Stimulated activated naive CD8-positive, alpha-beta T cell treated with anti-CD3 and anti-CD28 coated beads, Interleukin-15, Interleukin-2, amounts not matched to agents 100 ng/mL and 50 ng/mL, for 24 hours (primary cell): ENCODE measurements around the gene KIAA1217.

ENCODE experiments used
- H3K27ac Mint-ChIP-seq: one replicate; pipeline ENCODE4 v1.8.0; 2021; ENCODE audit warnings: mild to moderate bottlenecking, mixed read lengths
- H3K27me3 Mint-ChIP-seq: one replicate; pipeline ENCODE4 v1.8.0; 2021; ENCODE audit warnings: mixed read lengths
- H3K36me3 Mint-ChIP-seq: one replicate; pipeline ENCODE4 v1.8.0; 2021; ENCODE audit warnings: low read depth, mixed read lengths
- H3K4me1 Mint-ChIP-seq: one replicate; pipeline ENCODE4 v1.8.0; 2021; ENCODE audit warnings: low read depth, mixed read lengths
- H3K4me3 Mint-ChIP-seq: one replicate; pipeline ENCODE4 v1.8.0; 2021; ENCODE audit warnings: mild to moderate bottlenecking, mixed read lengths
- H3K9me3 Mint-ChIP-seq: one replicate; pipeline ENCODE4 v1.8.0; 2021; ENCODE audit warnings: mixed read lengths

KIAA1217 gene

DNA sequence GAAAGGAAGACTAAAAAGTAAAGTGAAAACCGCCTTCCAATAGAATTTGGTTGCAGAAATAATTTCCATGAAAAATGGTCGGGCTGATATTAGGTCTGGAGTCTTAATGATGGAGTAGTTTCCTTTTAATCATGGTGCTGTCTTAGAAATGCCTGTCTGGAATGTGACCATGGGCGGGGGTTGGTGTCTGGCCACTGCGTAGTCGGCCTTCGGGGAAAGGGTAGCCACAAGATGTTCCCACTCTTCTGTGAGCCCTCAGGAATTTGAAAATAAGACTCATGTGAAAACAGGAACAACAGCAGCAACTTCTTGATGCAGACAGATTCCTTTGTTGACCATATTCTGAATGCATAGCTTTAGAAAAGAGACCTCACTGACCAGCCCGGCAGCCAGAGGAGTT lies 176.8 kb downstream of the KIAA1217 start:
- no peaks in the 10 kb centered on the region for H3K9me3 Mint-ChIP-seq
- H3K36me3 Mint-ChIP-seq: no peaks in the 10 kb centered on the region
- no peak overlapping the region for H3K4me3 Mint-ChIP-seq

DNA sequence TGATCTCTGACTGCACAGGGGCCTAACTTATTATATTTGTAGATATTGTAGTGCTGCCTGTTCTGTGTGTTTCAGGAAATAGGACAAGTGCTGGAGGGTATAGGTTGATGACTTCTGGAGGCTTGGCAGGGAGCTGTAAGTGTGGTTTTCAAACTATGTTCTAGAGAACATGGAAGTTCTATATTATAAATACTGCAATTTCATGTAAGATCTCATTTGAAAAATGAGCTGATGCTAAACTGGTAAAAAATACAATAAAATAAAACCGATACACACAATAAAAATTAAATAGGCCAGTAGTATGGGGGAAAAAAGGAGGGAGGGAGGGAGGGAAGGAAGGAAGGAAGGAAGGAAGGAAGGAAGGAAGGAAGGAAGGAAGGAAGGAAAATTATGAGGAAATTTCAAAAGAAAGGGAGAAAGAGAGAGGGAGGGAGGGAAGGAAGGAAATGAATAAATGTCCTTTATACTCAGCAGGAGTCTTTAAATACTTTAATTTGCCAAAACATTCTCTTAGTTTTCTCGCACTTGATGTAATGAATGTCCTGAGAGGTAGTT lies 181.3 kb downstream of the KIAA1217 start:
- Mint-ChIP-seq H3K4me1 (no peaks in the 10 kb centered on the region), H3K9me3 (no peaks in the 10 kb centered on the region), H3K27ac (no peak overlapping the region), H3K36me3 (no peaks in the 10 kb centered on the region), H3K4me3 (no peak overlapping the region), H3K27me3 (peaks cover 10% of the 10 kb centered on the region)

More for the DNA sequence above, 176.8 kb downstream of the KIAA1217 start:
- H3K27me3 Mint-ChIP-seq: peaks cover 14% of the 10 kb centered on the region
- no peak overlapping the region for H3K27ac Mint-ChIP-seq
- peaks cover 14% of the 10 kb centered on the region for H3K4me1 Mint-ChIP-seq

DNA sequence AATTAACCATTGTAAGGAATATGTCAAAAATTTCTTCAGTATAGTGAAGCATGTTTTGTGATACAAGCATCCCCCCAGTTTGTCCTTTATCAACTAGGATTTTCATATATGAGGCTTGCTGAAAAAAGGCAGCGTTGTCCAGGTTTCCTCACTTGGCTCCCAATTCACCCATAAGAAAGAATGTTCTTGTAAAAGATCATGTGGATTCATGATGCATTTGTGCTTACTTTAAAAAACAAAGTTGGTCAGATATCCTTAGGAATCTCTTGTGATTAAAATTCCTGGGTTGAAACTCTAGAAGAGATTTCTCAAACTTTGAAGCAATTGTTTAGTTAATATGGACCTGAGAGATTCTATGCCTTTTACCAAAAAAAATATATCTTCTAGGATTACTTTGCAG lies 181.8 kb downstream of the KIAA1217 start:
- no peaks in the 10 kb centered on the region for H3K36me3 Mint-ChIP-seq
- H3K4me3 Mint-ChIP-seq: no peak overlapping the region
- peaks cover 6% of the 10 kb centered on the region for H3K27me3 Mint-ChIP-seq
- no peaks in the 10 kb centered on the region for H3K4me1 Mint-ChIP-seq
- H3K9me3 Mint-ChIP-seq: no peaks in the 10 kb centered on the region
- H3K27ac Mint-ChIP-seq: no peak overlapping the region

DNA sequence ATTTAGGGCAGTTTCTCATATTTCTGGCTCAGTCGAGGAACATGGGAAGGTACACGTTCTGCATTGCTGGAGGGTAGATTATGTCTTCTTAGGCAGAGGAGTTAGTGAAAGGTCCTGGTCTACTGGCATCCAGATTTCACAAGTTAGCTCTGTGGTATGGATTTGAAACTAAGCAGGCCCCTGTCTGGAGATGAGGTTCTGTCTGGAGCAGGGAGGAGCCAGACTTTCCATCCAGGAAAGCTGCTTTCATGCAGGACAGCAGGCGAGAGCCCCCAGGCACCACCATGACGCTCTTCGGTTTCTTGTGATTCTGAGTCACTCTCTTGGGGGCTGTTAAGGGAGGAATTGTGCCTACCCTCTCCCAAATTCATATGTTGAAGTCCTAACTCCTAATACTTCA lies 184.3 kb downstream of the KIAA1217 start:
- no peaks in the 10 kb centered on the region for H3K4me1 Mint-ChIP-seq
- H3K27ac Mint-ChIP-seq: no peak overlapping the region
- H3K27me3 Mint-ChIP-seq: peaks cover 10% of the 10 kb centered on the region
- H3K36me3 Mint-ChIP-seq: no peaks in the 10 kb centered on the region
- H3K9me3 Mint-ChIP-seq: peaks cover 4% of the 10 kb centered on the region
- no peak overlapping the region for H3K4me3 Mint-ChIP-seq

DNA sequence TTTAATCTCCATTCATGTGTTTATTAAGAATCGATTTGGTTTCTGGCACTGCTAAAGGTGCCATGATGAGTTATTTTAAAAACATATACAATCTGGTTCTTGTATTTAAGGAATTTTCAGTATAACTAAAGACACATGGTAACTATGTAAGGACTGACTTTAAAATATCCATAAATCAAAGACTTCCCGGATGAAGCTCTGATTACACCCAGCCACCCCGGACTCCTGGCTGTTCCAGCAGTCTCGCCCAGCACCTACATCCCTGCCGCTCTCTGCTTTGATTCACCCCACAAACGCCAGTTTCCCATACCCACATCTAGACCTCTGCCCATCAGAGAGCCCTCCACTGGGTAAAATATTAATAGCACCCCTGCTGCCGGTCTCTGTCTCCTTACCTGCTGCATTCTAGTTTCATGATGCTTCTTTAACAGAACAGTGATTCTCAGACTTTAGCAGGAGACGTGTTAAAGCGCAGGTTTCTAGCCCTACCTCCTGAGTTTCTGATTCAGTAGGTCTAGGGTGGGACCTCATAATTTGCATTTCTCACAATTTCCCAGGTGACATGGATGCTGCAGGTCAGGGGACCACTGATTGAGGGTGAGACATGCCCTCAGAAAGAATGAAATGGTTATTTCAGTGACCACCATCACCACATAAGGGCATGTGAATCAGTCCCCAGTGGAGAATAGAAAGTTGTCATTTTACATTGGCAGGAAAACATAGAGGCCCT lies 185.7 kb downstream of the KIAA1217 start:
- no peaks in the 10 kb centered on the region for H3K4me1 Mint-ChIP-seq
- H3K36me3 Mint-ChIP-seq: no peaks in the 10 kb centered on the region
- peaks cover 10% of the 10 kb centered on the region for H3K27me3 Mint-ChIP-seq
- H3K27ac Mint-ChIP-seq: no peak overlapping the region
- peaks cover 4% of the 10 kb centered on the region for H3K9me3 Mint-ChIP-seq
- no peak overlapping the region for H3K4me3 Mint-ChIP-seq

DNA sequence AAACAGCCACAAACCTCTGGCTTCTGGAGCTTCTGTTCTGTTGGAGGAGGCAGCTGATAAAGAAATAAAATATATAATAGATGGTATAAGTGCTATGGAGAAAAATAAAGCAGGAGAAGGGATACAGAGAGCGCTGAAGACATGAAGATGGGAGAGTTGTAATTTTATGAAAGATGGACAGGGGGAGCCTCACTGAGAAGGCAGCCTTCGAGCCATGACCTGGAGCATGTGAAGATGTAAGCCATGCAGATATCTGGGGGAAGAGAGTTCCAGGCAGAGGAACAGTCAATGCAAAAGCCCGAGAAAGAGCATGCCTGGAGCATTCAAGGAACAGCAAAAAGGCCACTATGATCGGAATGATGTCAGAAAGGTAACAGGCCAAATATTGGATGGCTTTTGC lies 187.5 kb downstream of the KIAA1217 start:
- peaks cover 4% of the 10 kb centered on the region for H3K9me3 Mint-ChIP-seq
- H3K27me3 Mint-ChIP-seq: peaks cover 14% of the 10 kb centered on the region
- H3K4me1 Mint-ChIP-seq: no peaks in the 10 kb centered on the region
- no peaks in the 10 kb centered on the region for H3K36me3 Mint-ChIP-seq
- no peak overlapping the region for H3K4me3 Mint-ChIP-seq
- no peak overlapping the region for H3K27ac Mint-ChIP-seq

DNA sequence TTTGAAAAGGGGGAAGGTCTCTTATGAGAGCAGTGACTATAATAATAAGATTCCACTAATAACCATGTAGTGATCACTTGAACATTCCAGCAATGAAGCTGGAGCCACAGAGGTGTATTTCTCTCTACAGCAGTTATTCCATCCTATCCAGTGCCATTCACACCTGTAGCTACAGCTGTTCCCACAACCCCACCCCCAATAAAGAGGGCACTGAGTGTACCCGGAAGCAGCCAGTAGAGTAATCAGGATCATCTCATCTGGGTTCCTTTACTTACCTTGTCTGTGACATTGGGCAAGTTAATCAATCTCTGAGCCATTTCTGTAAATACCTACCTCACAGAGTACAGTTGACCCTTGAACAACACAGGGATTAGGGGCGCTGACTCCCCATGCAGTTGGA lies 188.7 kb downstream of the KIAA1217 start:
- H3K9me3 Mint-ChIP-seq: peaks cover 4% of the 10 kb centered on the region
- H3K4me3 Mint-ChIP-seq: no peak overlapping the region
- H3K27ac Mint-ChIP-seq: no peak overlapping the region
- H3K27me3 Mint-ChIP-seq: peaks cover 14% of the 10 kb centered on the region
- no peaks in the 10 kb centered on the region for H3K4me1 Mint-ChIP-seq
- no peaks in the 10 kb centered on the region for H3K36me3 Mint-ChIP-seq

DNA sequence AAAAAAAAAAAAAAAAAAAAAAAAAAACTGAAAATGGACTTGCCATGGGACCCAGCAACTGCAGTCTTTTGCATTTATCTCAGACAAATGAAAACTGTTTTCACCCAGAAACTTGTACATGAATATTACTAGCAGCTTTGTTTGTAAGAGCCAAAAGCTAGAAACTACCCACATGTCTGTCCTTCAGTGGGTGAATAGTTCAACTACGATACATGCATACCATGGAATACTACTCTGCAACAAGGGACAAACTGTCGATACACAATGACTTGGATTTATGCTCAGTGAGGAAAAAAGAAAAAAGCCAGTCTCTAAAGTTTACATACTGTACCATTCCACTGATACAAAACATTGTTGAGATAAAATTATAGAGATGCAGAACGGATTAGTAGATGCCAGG lies 195.6 kb downstream of the KIAA1217 start:
- Mint-ChIP-seq H3K4me1 (no peaks in the 10 kb centered on the region), H3K36me3 (no peaks in the 10 kb centered on the region), H3K4me3 (no peak overlapping the region), H3K27me3 (peaks cover 4% of the 10 kb centered on the region), H3K27ac (no peak overlapping the region), H3K9me3 (no peaks in the 10 kb centered on the region)

DNA sequence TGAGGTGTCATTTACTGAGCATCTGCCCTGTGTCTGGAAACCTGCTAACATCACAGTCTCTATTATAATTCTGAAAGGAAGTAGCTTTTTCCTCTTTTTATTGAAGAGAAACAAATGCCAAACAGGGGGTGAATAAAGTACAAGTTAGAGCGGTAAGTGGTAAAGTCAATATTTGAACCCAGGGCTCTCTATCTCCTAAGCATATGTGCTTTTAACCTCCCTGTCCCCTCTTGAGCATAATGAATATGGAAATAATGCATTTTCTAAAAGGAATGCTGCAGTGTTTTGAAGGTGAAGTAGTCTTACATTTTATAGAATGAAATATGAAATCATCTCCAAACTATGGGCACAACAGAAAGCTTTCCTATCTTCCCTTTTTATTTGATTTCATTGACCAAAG lies 196.7 kb downstream of the KIAA1217 start:
- peaks cover 3% of the 10 kb centered on the region for H3K27me3 Mint-ChIP-seq
- H3K4me3 Mint-ChIP-seq: no peak overlapping the region
- H3K9me3 Mint-ChIP-seq: no peaks in the 10 kb centered on the region
- no peak overlapping the region for H3K27ac Mint-ChIP-seq
- H3K4me1 Mint-ChIP-seq: no peaks in the 10 kb centered on the region
- H3K36me3 Mint-ChIP-seq: no peaks in the 10 kb centered on the region

DNA sequence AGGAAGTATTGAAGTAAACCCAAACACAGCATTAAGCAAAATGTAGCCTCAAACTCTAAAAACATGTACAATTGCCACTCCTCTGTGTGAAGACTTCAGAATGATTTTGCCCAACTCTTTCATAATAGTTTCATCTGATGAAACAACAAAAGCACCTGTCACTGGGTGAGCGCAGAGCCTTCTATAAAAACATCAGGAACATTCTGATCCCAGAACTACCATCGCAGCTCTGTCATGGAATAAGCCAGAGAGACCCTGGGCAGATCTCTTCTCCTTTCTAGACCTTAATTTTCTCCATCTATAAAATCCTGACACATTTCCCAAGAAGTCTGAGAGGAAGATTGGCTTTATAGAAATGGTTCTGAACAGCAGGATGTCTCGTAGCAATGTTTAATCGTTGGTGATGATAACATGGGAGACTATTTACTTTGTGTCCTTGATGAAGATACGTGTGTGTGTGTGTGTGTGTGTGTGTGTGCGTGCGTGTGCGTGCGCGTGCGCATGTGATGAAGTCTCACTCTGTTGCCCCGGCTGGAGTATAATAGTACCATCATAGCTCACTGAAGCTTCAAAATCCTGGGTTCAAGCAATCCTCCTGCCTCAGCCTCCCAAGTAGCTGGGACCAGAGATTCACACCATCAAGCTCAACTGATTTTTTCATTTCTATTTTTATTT lies 198.0 kb downstream of the KIAA1217 start:
- Mint-ChIP-seq H3K27ac (no peak overlapping the region), H3K27me3 (peaks cover 5% of the 10 kb centered on the region), H3K4me3 (no peak overlapping the region), H3K36me3 (no peaks in the 10 kb centered on the region), H3K4me1 (no peaks in the 10 kb centered on the region), H3K9me3 (no peaks in the 10 kb centered on the region)

DNA sequence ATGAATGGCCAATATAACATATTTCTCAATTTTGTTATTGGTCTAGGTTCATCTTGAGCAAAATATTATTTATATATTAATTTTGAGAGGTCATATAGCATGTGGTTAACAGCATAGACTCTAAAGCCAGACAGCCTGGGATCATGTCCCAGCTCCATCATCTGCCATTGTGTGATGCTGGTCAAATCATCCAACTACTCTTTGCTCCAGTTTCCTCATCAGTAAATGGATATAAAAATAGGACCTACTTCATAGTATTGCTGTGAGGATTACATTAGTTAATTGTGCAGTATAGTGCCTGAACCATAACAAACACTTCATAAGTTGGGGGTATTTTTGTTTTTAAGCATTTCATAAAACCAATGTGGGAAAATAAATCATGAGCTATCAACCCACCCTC lies 199.0 kb downstream of the KIAA1217 start:
- Mint-ChIP-seq H3K27ac (no peak overlapping the region), H3K4me3 (no peak overlapping the region), H3K9me3 (no peaks in the 10 kb centered on the region), H3K4me1 (no peaks in the 10 kb centered on the region), H3K36me3 (no peaks in the 10 kb centered on the region), H3K27me3 (peaks cover 5% of the 10 kb centered on the region)

DNA sequence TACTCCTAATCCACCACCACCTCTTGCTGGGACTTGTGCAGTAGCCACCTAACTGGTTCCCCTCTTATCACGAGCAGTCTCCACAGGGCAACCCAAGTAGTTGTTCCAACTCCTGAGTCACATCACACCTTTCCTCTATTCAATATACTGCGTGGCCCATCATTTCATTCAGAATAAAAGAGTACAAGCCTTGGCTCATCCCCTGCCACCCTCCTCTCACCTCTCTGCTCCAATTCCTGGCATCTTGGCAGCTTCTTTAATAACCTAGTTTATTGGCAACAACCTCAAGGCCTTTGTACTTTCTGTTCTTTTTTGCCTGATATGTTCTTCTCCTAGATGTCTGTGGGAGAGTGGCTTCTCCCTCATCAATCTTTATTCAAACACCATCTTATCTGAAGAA lies 199.4 kb downstream of the KIAA1217 start:
- Mint-ChIP-seq H3K4me1 (no peaks in the 10 kb centered on the region), H3K9me3 (no peaks in the 10 kb centered on the region), H3K27me3 (peaks cover 5% of the 10 kb centered on the region), H3K4me3 (no peak overlapping the region), H3K36me3 (no peaks in the 10 kb centered on the region), H3K27ac (no peak overlapping the region)

DNA sequence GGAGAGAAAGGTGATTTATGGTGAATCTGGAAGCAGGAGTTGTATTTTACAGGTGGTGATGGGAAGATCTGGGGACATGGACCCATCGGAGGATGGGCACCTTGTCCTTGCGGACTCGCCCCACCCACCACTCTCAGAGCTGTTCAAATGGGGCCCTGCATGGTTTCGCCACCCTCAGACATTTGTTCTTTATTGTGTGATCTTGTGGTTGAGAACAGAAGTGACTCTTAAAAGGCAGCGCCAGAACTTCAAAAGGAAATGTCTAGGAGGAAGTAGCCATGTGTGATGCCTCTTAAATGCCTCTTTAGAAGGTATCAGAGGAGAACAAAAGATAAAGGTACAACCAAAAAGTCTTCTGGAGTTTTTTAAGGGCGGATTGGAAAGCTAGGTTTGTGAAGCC lies 205.7 kb downstream of the KIAA1217 start:
- no peaks in the 10 kb centered on the region for H3K4me1 Mint-ChIP-seq
- H3K9me3 Mint-ChIP-seq: no peaks in the 10 kb centered on the region
- no peak overlapping the region for H3K4me3 Mint-ChIP-seq
- peaks cover 14% of the 10 kb centered on the region for H3K27me3 Mint-ChIP-seq
- no peak overlapping the region for H3K27ac Mint-ChIP-seq
- H3K36me3 Mint-ChIP-seq: no peaks in the 10 kb centered on the region

DNA sequence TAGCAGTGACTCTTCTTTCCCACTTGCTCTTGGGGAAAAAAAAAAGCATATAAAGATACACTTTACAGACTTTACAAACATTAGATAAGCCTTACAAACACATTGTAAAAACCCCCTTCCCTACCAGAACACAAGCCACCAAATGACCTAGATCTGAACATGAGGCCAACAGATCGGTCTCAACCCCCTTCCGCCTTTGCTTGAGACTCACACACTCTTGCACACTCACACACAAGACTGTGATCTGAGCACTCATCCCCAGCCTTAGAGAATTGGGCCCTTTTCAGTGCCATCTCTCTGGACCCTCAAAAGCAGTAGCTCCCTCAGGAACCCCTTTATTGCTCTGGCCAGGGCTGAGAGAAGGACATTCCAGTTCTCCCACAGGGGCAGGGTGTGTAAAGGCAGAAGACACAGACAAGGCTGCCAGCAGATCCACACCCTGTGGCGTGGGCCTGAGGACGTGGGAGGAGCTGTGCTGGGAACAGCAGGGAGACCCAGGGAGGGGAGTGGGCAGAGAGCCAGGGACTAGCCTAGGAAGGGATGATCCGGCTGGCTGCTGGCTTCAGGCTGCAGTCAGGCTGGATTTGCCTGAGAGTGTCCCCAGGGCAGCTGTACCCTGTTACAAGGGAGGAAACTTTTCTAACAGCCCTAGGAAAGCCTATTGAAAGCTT lies 206.7 kb downstream of the KIAA1217 start:
- Mint-ChIP-seq H3K27ac (no peak overlapping the region), H3K4me1 (no peaks in the 10 kb centered on the region), H3K4me3 (no peak overlapping the region), H3K36me3 (no peaks in the 10 kb centered on the region), H3K27me3 (peaks cover 15% of the 10 kb centered on the region), H3K9me3 (no peaks in the 10 kb centered on the region)

DNA sequence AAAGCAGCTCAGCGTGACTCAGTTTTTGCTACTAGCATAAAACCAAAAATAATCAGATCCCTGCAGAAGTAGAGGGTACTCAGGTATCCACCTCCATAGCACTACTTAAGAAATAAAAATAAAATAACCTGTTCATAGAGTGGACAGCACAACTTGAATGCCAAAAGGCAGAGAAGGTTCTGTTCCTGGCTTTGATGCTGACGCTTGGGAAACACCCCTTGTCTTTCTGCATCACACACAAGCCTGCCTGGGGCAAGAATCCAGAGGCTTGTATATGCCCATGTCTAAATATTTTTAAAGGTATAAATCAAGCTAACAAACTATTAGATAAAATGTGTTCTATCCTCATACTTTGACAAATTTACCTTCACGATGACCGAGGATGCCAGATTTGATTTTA lies 207.3 kb downstream of the KIAA1217 start:
- Mint-ChIP-seq H3K4me1 (no peaks in the 10 kb centered on the region), H3K27ac (no peak overlapping the region), H3K9me3 (no peaks in the 10 kb centered on the region), H3K36me3 (no peaks in the 10 kb centered on the region), H3K4me3 (no peak overlapping the region), H3K27me3 (peaks cover 14% of the 10 kb centered on the region)
